IMR-90 (cell line): ENCODE measurements around the gene MIER2. TPM values are rescaled to one million over a fixed set of nuclear protein-coding genes. Genes with fewer than 3 reads are reported as not detected.

ENCODE experiments used
- ATAC-seq: fragments of 200-7000 bp; cut with Tn5 transposase; 2 replicates; pipeline ENCODE4 v1.9.1; 2020; ENCODE audit warnings: low read depth, mild to moderate bottlenecking, moderate library complexity
- BruUV-seq: library from RNA; stranded (reverse); fragments of 400-500 nt; replicated peaks from 2 replicates; lab custom pipeline; 2021; lab: Mats Ljungman, UMichigan
- CTCF ChIA-PET: fragments of 300-600 bp; formaldehyde crosslinking; extraction: SDS; loops from one replicate; lab custom pipeline; 2021; ENCODE audit warnings: antibody characterized with exemption; lab: Yijun Ruan, JAX
- POLR2A ChIA-PET: fragments of 300-600 bp; sonication (Branson Sonifier 250); formaldehyde crosslinking; loops from one replicate; lab custom pipeline; 2022; ENCODE audit warnings: antibody characterized with exemption; ENCODE audit not compliant: unreplicated experiment; lab: Charles Lee
- DNase-seq: peaks from one replicate; pipeline ENCODE4 v3.0.0; 2013
- H2AFZ ChIP-seq: replicated peaks from 2 replicates; pipeline ENCODE3; 2013; ENCODE audit warnings: low read length, mild to moderate bottlenecking; ENCODE audit not compliant: poor library complexity
- H2AK5ac ChIP-seq: 2 replicates; pipeline ENCODE4 v1.6.1; 2013; ENCODE audit warnings: low read depth, low read length, inconsistent platforms
- H2AK9ac ChIP-seq: replicated peaks from 2 replicates; pipeline ENCODE3; 2013; ENCODE audit warnings: mild to moderate bottlenecking, low read depth, low read length, moderate library complexity; ENCODE audit not compliant: poor library complexity
- H2BK120ac ChIP-seq: 2 replicates; pipeline ENCODE4 v1.6.1; 2013; ENCODE audit warnings: low read depth, low read length, inconsistent platforms
- H2BK15ac ChIP-seq: 3 replicates; pipeline ENCODE4 v1.6.1; 2013; ENCODE audit warnings: low read depth, low read length, inconsistent platforms
- H2BK20ac ChIP-seq: 2 replicates; pipeline ENCODE4 v1.6.1; 2013; ENCODE audit warnings: low read depth, mild to moderate bottlenecking, inconsistent platforms, low read length, moderate library complexity
- H2BK5ac ChIP-seq: 2 replicates; pipeline ENCODE4 v1.6.1; 2013; ENCODE audit warnings: mild to moderate bottlenecking, low read depth, low read length, inconsistent platforms; ENCODE audit not compliant: poor library complexity, severe bottlenecking
- H3K14ac ChIP-seq: replicated peaks from 2 replicates; pipeline ENCODE4 v1.6.1; 2013; ENCODE audit warnings: low read depth, low read length, inconsistent platforms
- H3K18ac ChIP-seq: 2 replicates; pipeline ENCODE4 v1.6.1; 2013; ENCODE audit warnings: low read depth, low read length, control low read depth
- H3K23ac ChIP-seq: 2 replicates; pipeline ENCODE4 v1.6.1; 2013; ENCODE audit warnings: low read depth, low read length, inconsistent platforms
- H3K27ac ChIP-seq: 2 replicates; pipeline ENCODE4 v1.5.1; 2013; ENCODE audit warnings: mild to moderate bottlenecking, control low read depth, low read length; ENCODE audit not compliant: insufficient read depth
- H3K27me3 ChIP-seq: 2 replicates; pipeline ENCODE4 v1.6.1; 2013; ENCODE audit warnings: low read length; ENCODE audit not compliant: control insufficient read depth, insufficient read depth
- H3K36me3 ChIP-seq: 2 replicates; pipeline ENCODE4 v1.6.1; 2013; ENCODE audit warnings: low read length, mixed read lengths; ENCODE audit not compliant: control insufficient read depth, insufficient read depth
- H3K4ac ChIP-seq: 2 replicates; pipeline ENCODE4 v1.6.1; 2013; ENCODE audit warnings: low read depth, low read length, inconsistent platforms
- H3K4me1 ChIP-seq: 2 replicates; pipeline ENCODE4 v1.6.1; 2013; ENCODE audit warnings: low read length, mixed read lengths; ENCODE audit not compliant: control insufficient read depth, insufficient read depth
- H3K4me2 ChIP-seq: 2 replicates; pipeline ENCODE4 v1.6.1; 2013; ENCODE audit warnings: low read depth, mild to moderate bottlenecking, control low read depth, low read length, moderate library complexity
- H3K4me3 ChIP-seq: 2 replicates; pipeline ENCODE4 v1.5.1; 2013; ENCODE audit warnings: low read depth, mild to moderate bottlenecking, control low read depth, low read length, moderate library complexity; ENCODE audit not compliant: insufficient read depth
- H3K56ac ChIP-seq: 2 replicates; pipeline ENCODE4 v1.6.1; 2013; ENCODE audit warnings: low read length, inconsistent platforms; ENCODE audit not compliant: insufficient read depth; ENCODE audit errors: extremely low read depth
- H3K79me1 ChIP-seq, 2 experiments: 2 replicates each; pipeline ENCODE4 v1.6.1; 2013; ENCODE audit warnings: low read length in 2 of 2, inconsistent platforms in 1 of 2, low read depth in 1 of 2
- H3K9ac ChIP-seq: 2 replicates; pipeline ENCODE4 v1.6.1; 2013; ENCODE audit warnings: low read depth, low read length, control low read depth
- H3K9me1 ChIP-seq: 2 replicates; pipeline ENCODE4 v1.6.1; 2013; ENCODE audit warnings: low read length, inconsistent platforms; ENCODE audit not compliant: insufficient read depth
- H3K9me3 ChIP-seq: 2 replicates; pipeline ENCODE4 v1.6.1; 2013; ENCODE audit warnings: low read length; ENCODE audit not compliant: control insufficient read depth, insufficient read depth
- H4K20me1 ChIP-seq: 2 replicates; pipeline ENCODE4 v1.6.1; 2013; ENCODE audit warnings: low read length, inconsistent platforms; ENCODE audit not compliant: insufficient read depth
- H4K5ac ChIP-seq: 2 replicates; pipeline ENCODE4 v1.6.1; 2013; ENCODE audit warnings: mild to moderate bottlenecking, low read depth, low read length, control low read depth
- H4K8ac ChIP-seq, 2 experiments: 2 replicates each; pipeline ENCODE4 v1.6.1; 2013; ENCODE audit warnings: low read depth in 2 of 2, low read length in 2 of 2, control low read depth in 1 of 2, inconsistent platforms in 1 of 2
- H4K91ac ChIP-seq: 2 replicates; pipeline ENCODE4 v1.6.1; 2013; ENCODE audit warnings: low read depth, low read length, inconsistent platforms; ENCODE audit not compliant: insufficient read depth
- BHLHE40 ChIP-seq: fragments of 150-350 bp; IDR thresholded peaks from 2 replicates; pipeline ENCODE4 v1.6.1; 2016; ENCODE audit warnings: mild to moderate bottlenecking, low read depth, low read length
- CEBPB ChIP-seq: IDR thresholded peaks from 2 replicates; pipeline ENCODE4 v1.6.1; 2012; ENCODE audit warnings: low read depth, low read length, improper control_type of control experiment
- CHD1 ChIP-seq: IDR thresholded peaks from 2 replicates; pipeline ENCODE4 v1.6.1; 2012; ENCODE audit warnings: low read depth, low read length, improper control_type of control experiment
- ELK1 ChIP-seq: fragments of 150-350 bp; IDR thresholded peaks from 2 replicates; pipeline ENCODE4 v1.6.1; 2016; ENCODE audit warnings: low read depth, mild to moderate bottlenecking, low read length, moderate library complexity, borderline replicate concordance
- FOS ChIP-seq: fragments of 150-350 bp; IDR thresholded peaks from 2 replicates; pipeline ENCODE4 v1.6.1; 2016; ENCODE audit warnings: low read depth, low read length
- MXI1 ChIP-seq: IDR thresholded peaks from 2 replicates; pipeline ENCODE4 v1.6.1; 2012; ENCODE audit warnings: low read depth, mild to moderate bottlenecking, low read length, moderate library complexity, borderline replicate concordance
- NFE2L2 ChIP-seq: fragments of 150-350 bp; IDR thresholded peaks from 2 replicates; pipeline ENCODE4 v1.6.1; 2016; ENCODE audit warnings: low read depth, mild to moderate bottlenecking, low read length
- RAD21 ChIP-seq: IDR thresholded peaks from 2 replicates; pipeline ENCODE4 v1.6.1; 2012; ENCODE audit warnings: low read length, improper control_type of control experiment
- RFX5 ChIP-seq: IDR thresholded peaks from 2 replicates; pipeline ENCODE4 v1.8.0; 2012; ENCODE audit warnings: low read depth, mild to moderate bottlenecking, low read length, moderate library complexity
- USF2 ChIP-seq: fragments of 150-350 bp; IDR thresholded peaks from 2 replicates; pipeline ENCODE4 v1.6.1; 2017; ENCODE audit warnings: mild to moderate bottlenecking, antibody characterized with exemption, low read length, low read depth
- WGBS, 2 experiments: methylation state at CpG; one replicate each; pipeline versions ENCODE4 v1.1.5 to v1.1.7; 2013; ENCODE audit warnings: missing lambda C conversion rate in 2 of 2; ENCODE audit not compliant: insufficient read length in 1 of 2; ENCODE audit errors: extremely low coverage in 2 of 2; 5-methylcytosine and 5-hydroxymethylcytosine counted together
- dilution Hi-C: fragments of 300-500 bp; cut with HindIII; formaldehyde crosslinking; loops from one replicate; pipeline ENCODE4 v1.14.3; 2018; ENCODE audit warnings: low sequenced_read_pairs; ENCODE audit not compliant: unreplicated experiment
- in situ Hi-C: fragments of 300-500 bp; cut with MboI; formaldehyde crosslinking; loops from 3 replicates; pipeline ENCODE4 v1.14.3; 2019; ENCODE audit warnings: low sequenced_read_pairs, inconsistent platforms, mixed read lengths
- intact Hi-C: fragments of 100-400 bp; cut with micrococcal nuclease; formaldehyde crosslinking; loops from 2 replicates; pipeline ENCODE4 v1.10.0; 2022
- polyA plus RNA-seq, 3 experiments: library from polyadenylated mRNA; depleted of rRNA; stranded (reverse); fragments of >200 nt; gene quantifications; 2 replicates each; pipeline ENCODE4 v1.2.3, GENCODE V29; 2012; ENCODE audit warnings: low replicate concordance in 1 of 3
- total RNA-seq: library from RNA; depleted of rRNA; stranded (reverse); fragments of >200 nt; gene quantifications from 2 replicates; pipeline ENCODE4 v1.2.3, GENCODE V29; 2012

Gene MIER2
- total and polyA plus RNA-seq, 2 of the 4 experiments (the other 2 are of a cell fraction) = 28.0 to 28.4 TPM

GRCh38 chr19:340620-341385 is 3.8 kb downstream of the MIER2 start:
- Histone ChIP-seq H3K9me1 (peaks cover 22% of the 10 kb centered on the region), H3K36me3 (peaks cover 8% of the 10 kb centered on the region), H3K14ac (no peak overlapping the region), H3K23ac (no peak overlapping the region), H4K91ac (no peak overlapping the region), H3K4me2 (no peak overlapping the region), H2BK20ac (no peak overlapping the region), H3K56ac (no peak overlapping the region), H4K8ac (no peak overlapping the region), H2AK5ac (no peak overlapping the region), H3K27me3 (no peaks in the 10 kb centered on the region), H3K79me1 (peaks cover 23 to 67% of the 10 kb centered on the region in 2 experiments), H2BK5ac (no peak overlapping the region), H3K9ac (no peak overlapping the region), H4K5ac (no peak overlapping the region), H2BK15ac (no peak overlapping the region), H3K4me1 (peaks cover 18% of the 10 kb centered on the region), H3K4me3 (no peak overlapping the region), H3K9me3 (no peaks in the 10 kb centered on the region; the same call in 1 of the 2 replicates), H2AFZ (no peak overlapping the region), H2AK9ac (no peak overlapping the region), H3K18ac (no peak overlapping the region), H2BK120ac (no peak overlapping the region), H3K4ac (no peak overlapping the region), H4K20me1 (peaks cover 70% of the 10 kb centered on the region), H3K27ac (no peak overlapping the region)
- intact Hi-C loops (loop anchor here (10.0 kb wide), 1 partner anchor 144 kb away; no protein-coding TSS in a partner anchor), dilution Hi-C loops (no loop called here), in situ Hi-C loops (no loop called here)
- no peak for ATAC-seq
- DNase-seq = no peak
- ChIA-PET CTCF (no interaction called here), POLR2A (no interaction called here)
- no peak for TF ChIP-seq CEBPB
- TF ChIP-seq USF2 = no peak
- TF ChIP-seq CHD1 = no peak
- no peak for TF ChIP-seq BHLHE40
- no peak for TF ChIP-seq FOS
- no peak for TF ChIP-seq RAD21
- TF ChIP-seq ELK1 = no peak
- TF ChIP-seq NFE2L2 = no peak
- TF ChIP-seq RFX5 = no peak
- TF ChIP-seq MXI1 = no peak
- WGBS, 2 experiments = 83% methylated on average over 9 of the region's 15 CpGs; no CpG with 5 or more reads in 1 of the 2 experiments
- no TSS peak for BruUV-seq
